Subcutaneous adipose tissue (tissue), 4 donors: ENCODE measurements around the gene TOMM34. TPM values are rescaled to one million over a fixed set of nuclear protein-coding genes. Genes with fewer than 3 reads are reported as not detected.

Experiments
- CTCF ChIP-seq: fragments of 450-650 bp; IDR thresholded peaks from one replicate; pipeline ENCODE4 v1.5.1; 2016; ENCODE audit warnings: low read depth, mild to moderate bottlenecking, control low read depth, antibody characterized with exemption, moderate library complexity
- total RNA-seq, 4 donors: library from RNA; depleted of rRNA; stranded (reverse); fragments of >200 nt; gene quantifications; one replicate each; pipeline ENCODE4 v1.1.0, GENCODE V29; 2016

Gene TOMM34
- total RNA-seq, 4 donors from 2014 or later = 7.1 to 10.6 (median 8.3) TPM

DNA sequence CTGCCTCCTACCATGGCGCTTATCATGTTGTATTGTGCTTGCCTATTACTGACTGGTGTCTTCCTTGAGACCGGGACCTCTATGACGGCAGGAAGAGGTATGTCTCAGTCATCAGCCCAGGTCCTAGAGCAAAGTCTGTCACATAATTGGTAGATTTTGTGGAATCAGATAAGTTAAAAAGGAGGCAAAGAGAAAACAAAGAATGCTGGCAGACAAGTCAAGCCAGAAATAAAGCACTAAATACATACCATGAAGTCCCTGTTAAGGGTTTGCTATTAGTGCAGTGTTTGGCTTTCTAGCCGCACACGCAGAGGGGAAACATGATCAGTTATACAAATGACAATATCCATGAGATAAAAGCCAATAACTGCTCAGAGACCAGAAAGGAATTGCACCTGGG, 6.0 kb downstream of the TOMM34 start:
- TF ChIP-seq CTCF = no peak

DNA sequence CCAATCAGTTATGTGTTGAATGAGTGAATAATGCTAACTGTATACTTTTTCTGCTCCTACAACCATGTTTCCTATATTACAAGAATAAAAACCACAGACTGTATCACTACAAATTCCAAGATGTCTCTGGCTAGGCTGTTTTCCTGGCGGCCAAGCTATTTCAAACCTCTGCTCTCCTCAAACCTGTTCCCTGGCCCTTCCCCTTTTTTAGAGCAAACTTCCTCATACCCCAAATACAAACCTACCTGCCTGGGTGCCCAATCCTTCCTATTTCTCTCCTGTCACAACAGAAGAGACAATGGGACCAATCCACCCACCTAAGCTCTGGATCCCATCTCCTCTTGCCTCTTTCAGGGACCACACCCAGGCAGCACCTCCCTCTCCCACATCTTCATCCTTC, 7.5 kb downstream of the TOMM34 start:
- TF ChIP-seq CTCF = no peak

- no peak for TF ChIP-seq CTCF
Measured at GRCh38 chr20:44950368-44950767, 9.8 kb downstream of the TOMM34 start.

DNA sequence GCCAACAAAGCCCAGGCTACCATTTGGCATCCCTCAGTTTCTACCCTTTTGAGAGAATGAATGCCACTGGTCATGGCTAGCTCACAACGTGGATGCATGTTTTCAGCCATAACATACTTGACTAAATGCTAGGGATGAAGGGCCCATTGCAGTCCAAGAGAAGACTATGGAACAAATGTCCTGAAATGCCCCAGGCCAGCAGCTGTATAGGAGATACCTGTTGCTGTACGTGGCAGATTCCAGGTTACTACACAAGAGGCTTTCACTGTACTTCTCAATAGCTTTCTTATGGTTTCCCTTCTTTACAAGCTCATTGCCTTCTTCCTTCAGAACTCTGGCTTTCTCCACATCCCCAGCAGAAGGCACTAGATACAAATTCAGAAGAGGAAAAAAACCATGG, 11.7 kb downstream of the TOMM34 start:
- no peak for TF ChIP-seq CTCF

- no peak for TF ChIP-seq CTCF
Measured at GRCh38 chr20:44948107-44948506, 12.1 kb downstream of the TOMM34 start.

GRCh38 chr20:44946271-44946852, 13.8 kb downstream of the TOMM34 start:
- TF ChIP-seq CTCF = no peak

DNA sequence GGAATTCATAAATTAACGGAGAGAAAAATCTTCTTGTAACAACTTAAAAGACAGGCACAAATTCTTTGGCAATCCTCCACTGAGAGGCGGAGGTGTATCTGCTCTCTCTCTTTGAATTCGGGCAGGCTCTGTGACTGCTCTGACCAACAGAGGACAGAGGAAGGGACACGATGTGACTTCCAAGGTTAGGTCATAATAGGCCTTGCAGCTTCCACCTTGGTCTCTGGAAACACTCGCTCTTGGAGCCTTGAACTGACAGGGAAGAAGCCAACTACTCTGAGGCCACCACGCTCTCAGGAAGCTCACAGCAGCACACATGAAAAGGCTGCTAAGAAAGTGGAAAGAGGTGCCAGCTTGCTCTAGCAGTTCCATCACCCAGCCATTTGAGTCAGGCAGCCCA, 14.9 kb downstream of the TOMM34 start:
- TF ChIP-seq CTCF = no peak
